ENCODE results near the gene ALG14.

DNA sequence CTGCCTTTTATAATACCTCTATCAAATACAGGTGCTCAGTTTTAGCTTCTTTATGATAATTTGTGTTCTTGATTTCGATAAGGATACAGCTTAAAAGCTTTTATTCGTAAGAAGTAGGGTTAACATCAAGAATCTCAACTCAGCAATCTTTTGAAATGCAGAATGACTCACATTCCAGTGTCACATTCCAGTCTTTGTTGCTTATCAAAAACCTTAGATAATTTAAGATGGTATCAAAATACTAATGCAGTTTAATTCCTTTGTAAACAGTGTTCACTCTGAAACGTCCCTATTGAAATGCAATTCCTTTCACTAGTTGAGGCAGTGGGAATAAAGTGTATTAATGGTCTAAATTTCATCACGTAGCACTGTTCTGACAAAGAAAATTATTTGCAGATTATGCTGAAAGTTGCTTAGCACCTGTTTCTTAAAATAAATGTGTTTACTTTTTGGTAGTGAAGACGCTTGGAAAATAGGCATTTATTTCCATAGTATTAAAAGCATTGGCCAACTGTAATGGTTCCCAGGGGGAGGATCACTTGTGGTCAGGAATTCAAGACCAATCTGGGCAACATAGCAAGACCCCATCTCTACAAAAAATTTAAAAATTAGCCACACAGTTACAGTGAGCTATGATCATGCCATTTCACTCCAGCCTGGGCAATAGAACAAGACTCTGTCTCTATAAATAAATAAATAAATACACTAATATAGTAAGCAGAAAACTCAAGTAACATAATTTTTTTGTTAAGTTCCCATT is 135.7 kb downstream of the ALG14 start:
- TF ChIP-seq, protein P1, sequence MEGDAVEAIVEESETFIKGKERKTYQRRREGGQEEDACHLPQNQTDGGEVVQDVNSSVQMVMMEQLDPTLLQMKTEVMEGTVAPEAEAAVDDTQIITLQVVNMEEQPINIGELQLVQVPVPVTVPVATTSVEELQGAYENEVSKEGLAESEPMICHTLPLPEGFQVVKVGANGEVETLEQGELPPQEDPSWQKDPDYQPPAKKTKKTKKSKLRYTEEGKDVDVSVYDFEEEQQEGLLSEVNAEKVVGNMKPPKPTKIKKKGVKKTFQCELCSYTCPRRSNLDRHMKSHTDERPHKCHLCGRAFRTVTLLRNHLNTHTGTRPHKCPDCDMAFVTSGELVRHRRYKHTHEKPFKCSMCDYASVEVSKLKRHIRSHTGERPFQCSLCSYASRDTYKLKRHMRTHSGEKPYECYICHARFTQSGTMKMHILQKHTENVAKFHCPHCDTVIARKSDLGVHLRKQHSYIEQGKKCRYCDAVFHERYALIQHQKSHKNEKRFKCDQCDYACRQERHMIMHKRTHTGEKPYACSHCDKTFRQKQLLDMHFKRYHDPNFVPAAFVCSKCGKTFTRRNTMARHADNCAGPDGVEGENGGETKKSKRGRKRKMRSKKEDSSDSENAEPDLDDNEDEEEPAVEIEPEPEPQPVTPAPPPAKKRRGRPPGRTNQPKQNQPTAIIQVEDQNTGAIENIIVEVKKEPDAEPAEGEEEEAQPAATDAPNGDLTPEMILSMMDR (IDR thresholded peaks at IDR 0.05; ENCODE audit: insufficient read depth, low read length): no peak
- TF ChIP-seq POLR2AphosphoS5 (IDR thresholded peaks at IDR 0.05; ENCODE audit: low read depth): no peak
